ENCODE measurements around the gene PISD. TPM values are rescaled to one million over a fixed set of nuclear protein-coding genes. Genes with fewer than 3 reads are reported as not detected.
A peak's percentile ranks its signal among the peaks of the same experiment; 100 is the strongest.

Gene PISD
- total and polyA plus RNA-seq, 2 of the 8 experiments (the other 6 are each of a cell fraction or from before 2014, with no cell fraction given): 47.8 to 48.2 TPM

DNA sequence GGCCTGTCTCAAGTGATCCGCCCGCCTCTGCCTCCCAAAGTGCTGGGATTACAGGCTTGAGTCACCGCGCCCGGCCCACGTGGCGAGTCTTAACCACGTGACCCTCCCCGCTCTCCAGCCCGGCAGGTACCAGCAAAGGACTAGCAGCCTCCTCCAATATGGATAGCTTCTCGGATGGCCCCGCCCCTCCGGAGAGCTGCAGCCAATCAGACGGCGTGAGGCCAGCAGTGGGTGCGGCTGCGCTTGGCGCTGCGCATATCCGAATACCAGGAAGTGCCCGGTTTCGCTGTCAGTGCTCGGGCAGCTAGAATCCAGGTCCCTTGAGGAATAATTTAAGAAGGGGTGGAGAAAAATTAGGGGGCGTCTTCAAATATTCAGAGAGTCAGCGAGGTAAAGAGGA lies 14.7 kb upstream of the PISD start (continued):
- TF ChIP-seq KDM1A (IDR thresholded peaks at IDR 0.05; ENCODE audit: borderline replicate concordance, low read length) (peak; percentile 20; the same call in 1 of the 2 replicates), MAFK (IDR thresholded peaks at IDR 0.05; ENCODE audit: low read depth, low read length) (no peak), BACH1 (IDR thresholded peaks at IDR 0.05; ENCODE audit: low read length) (no peak), YY1 (IDR thresholded peaks at IDR 0.05; ENCODE audit: low read depth, low read length) (no peak), NANOG (IDR thresholded peaks at IDR 0.05; ENCODE audit: insufficient read depth, low read depth, low read length, poor library complexity, severe bottlenecking) (no peak), SP2 (IDR thresholded peaks at IDR 0.05; ENCODE audit: low read length) (no peak), SIRT6 (IDR thresholded peaks at IDR 0.05; ENCODE audit: low read length) (no peak), EZH2 (IDR thresholded peaks at IDR 0.05; ENCODE audit: low read depth, low read length, severe bottlenecking) (no peak), BCL11A (IDR thresholded peaks at IDR 0.05; ENCODE audit: low read depth in 2 of 2, low read length in 2 of 2) (no peak), HDAC6 (IDR thresholded peaks at IDR 0.05; ENCODE audit: low read depth, low read length) (no peak)
- TF ChIP-seq, protein P1, sequence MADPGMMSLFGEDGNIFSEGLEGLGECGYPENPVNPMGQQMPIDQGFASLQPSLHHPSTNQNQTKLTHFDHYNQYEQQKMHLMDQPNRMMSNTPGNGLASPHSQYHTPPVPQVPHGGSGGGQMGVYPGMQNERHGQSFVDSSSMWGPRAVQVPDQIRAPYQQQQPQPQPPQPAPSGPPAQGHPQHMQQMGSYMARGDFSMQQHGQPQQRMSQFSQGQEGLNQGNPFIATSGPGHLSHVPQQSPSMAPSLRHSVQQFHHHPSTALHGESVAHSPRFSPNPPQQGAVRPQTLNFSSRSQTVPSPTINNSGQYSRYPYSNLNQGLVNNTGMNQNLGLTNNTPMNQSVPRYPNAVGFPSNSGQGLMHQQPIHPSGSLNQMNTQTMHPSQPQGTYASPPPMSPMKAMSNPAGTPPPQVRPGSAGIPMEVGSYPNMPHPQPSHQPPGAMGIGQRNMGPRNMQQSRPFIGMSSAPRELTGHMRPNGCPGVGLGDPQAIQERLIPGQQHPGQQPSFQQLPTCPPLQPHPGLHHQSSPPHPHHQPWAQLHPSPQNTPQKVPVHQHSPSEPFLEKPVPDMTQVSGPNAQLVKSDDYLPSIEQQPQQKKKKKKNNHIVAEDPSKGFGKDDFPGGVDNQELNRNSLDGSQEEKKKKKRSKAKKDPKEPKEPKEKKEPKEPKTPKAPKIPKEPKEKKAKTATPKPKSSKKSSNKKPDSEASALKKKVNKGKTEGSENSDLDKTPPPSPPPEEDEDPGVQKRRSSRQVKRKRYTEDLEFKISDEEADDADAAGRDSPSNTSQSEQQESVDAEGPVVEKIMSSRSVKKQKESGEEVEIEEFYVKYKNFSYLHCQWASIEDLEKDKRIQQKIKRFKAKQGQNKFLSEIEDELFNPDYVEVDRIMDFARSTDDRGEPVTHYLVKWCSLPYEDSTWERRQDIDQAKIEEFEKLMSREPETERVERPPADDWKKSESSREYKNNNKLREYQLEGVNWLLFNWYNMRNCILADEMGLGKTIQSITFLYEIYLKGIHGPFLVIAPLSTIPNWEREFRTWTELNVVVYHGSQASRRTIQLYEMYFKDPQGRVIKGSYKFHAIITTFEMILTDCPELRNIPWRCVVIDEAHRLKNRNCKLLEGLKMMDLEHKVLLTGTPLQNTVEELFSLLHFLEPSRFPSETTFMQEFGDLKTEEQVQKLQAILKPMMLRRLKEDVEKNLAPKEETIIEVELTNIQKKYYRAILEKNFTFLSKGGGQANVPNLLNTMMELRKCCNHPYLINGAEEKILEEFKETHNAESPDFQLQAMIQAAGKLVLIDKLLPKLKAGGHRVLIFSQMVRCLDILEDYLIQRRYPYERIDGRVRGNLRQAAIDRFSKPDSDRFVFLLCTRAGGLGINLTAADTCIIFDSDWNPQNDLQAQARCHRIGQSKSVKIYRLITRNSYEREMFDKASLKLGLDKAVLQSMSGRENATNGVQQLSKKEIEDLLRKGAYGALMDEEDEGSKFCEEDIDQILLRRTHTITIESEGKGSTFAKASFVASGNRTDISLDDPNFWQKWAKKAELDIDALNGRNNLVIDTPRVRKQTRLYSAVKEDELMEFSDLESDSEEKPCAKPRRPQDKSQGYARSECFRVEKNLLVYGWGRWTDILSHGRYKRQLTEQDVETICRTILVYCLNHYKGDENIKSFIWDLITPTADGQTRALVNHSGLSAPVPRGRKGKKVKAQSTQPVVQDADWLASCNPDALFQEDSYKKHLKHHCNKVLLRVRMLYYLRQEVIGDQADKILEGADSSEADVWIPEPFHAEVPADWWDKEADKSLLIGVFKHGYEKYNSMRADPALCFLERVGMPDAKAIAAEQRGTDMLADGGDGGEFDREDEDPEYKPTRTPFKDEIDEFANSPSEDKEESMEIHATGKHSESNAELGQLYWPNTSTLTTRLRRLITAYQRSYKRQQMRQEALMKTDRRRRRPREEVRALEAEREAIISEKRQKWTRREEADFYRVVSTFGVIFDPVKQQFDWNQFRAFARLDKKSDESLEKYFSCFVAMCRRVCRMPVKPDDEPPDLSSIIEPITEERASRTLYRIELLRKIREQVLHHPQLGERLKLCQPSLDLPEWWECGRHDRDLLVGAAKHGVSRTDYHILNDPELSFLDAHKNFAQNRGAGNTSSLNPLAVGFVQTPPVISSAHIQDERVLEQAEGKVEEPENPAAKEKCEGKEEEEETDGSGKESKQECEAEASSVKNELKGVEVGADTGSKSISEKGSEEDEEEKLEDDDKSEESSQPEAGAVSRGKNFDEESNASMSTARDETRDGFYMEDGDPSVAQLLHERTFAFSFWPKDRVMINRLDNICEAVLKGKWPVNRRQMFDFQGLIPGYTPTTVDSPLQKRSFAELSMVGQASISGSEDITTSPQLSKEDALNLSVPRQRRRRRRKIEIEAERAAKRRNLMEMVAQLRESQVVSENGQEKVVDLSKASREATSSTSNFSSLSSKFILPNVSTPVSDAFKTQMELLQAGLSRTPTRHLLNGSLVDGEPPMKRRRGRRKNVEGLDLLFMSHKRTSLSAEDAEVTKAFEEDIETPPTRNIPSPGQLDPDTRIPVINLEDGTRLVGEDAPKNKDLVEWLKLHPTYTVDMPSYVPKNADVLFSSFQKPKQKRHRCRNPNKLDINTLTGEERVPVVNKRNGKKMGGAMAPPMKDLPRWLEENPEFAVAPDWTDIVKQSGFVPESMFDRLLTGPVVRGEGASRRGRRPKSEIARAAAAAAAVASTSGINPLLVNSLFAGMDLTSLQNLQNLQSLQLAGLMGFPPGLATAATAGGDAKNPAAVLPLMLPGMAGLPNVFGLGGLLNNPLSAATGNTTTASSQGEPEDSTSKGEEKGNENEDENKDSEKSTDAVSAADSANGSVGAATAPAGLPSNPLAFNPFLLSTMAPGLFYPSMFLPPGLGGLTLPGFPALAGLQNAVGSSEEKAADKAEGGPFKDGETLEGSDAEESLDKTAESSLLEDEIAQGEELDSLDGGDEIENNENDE (IDR thresholded peaks at IDR 0.05; ENCODE audit: insufficient replicate concordance, low read length): no peak
- TF ChIP-seq, protein P2, sequence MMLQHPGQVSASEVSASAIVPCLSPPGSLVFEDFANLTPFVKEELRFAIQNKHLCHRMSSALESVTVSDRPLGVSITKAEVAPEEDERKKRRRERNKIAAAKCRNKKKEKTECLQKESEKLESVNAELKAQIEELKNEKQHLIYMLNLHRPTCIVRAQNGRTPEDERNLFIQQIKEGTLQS (IDR thresholded peaks at IDR 0.05; ENCODE audit: insufficient read depth, low read depth, low read length): peak; percentile 67; the same call in 1 of the 2 replicates

Measured in H1 (cell line).